BE2C (cell line): ENCODE results near the gene ABLIM2.

Experiments used
- DNase-seq: peaks from one replicate; pipeline ENCODE4 v3.0.0-alpha.2; 2020
- H3K27me3 ChIP-seq: fragments of 250-450 bp; sonication (Bioruptor Pico); 2 replicates; pipeline ENCODE4 v1.5.1; 2020; ENCODE audit warnings: mild to moderate bottlenecking
- H3K36me3 ChIP-seq: fragments of 250-450 bp; sonication (Bioruptor Pico); 2 replicates; pipeline ENCODE4 v1.5.1; 2020; ENCODE audit warnings: mild to moderate bottlenecking
- H3K4me1 ChIP-seq: fragments of 250-450 bp; sonication (Bioruptor Pico); 2 replicates; pipeline ENCODE4 v1.5.1; 2020
- H3K4me3 ChIP-seq: 2 replicates; pipeline ENCODE4 v1.5.1; 2011; ENCODE audit warnings: low read depth, low read length
- H3K9me3 ChIP-seq: fragments of 250-450 bp; sonication (Bioruptor Pico); 2 replicates; pipeline ENCODE4 v1.5.1; 2020
- CTCF ChIP-seq: IDR thresholded peaks from 2 replicates; pipeline ENCODE4 v1.5.1; 2012; ENCODE audit warnings: mild to moderate bottlenecking, low read depth, low read length

ABLIM2 gene

GRCh38 chr4:7964459-7964858 lies 194.2 kb downstream of the ABLIM2 start:
- Histone ChIP-seq H3K4me3 (no peak overlapping the region), H3K4me1 (peaks cover 11% of the 10 kb centered on the region)
- no peak for DNase-seq

GRCh38 chr4:7963691-7964090 lies 194.9 kb downstream of the ABLIM2 start:
- no peak for TF ChIP-seq CTCF
- H3K27me3 ChIP-seq: no peaks in the 10 kb centered on the region
- H3K36me3 ChIP-seq: no peaks in the 10 kb centered on the region
- DNase-seq: no peak
- H3K4me1 ChIP-seq: peaks cover 11% of the 10 kb centered on the region
- H3K4me3 ChIP-seq: no peak overlapping the region
- H3K9me3 ChIP-seq: no peaks in the 10 kb centered on the region

More at GRCh38 chr4:7964459-7964858, 194.2 kb downstream of the ABLIM2 start:
- Histone ChIP-seq H3K36me3 (no peaks in the 10 kb centered on the region), H3K27me3 (no peaks in the 10 kb centered on the region), H3K9me3 (no peaks in the 10 kb centered on the region)
- TF ChIP-seq CTCF: peak; percentile 4; the same call in 1 of the 2 replicates

GRCh38 chr4:7962609-7963508 lies 195.8 kb downstream of the ABLIM2 start:
- Histone ChIP-seq H3K4me1 (peaks cover 11% of the 10 kb centered on the region), H3K9me3 (no peaks in the 10 kb centered on the region), H3K4me3 (no peak overlapping the region), H3K36me3 (no peaks in the 10 kb centered on the region), H3K27me3 (no peaks in the 10 kb centered on the region)
- TF ChIP-seq CTCF: no peak
- DNase-seq: no peak

GRCh38 chr4:7960790-7961655 lies 197.6 kb downstream of the ABLIM2 start:
- TF ChIP-seq CTCF: no peak
- Histone ChIP-seq H3K36me3 (no peaks in the 10 kb centered on the region), H3K4me3 (no peak overlapping the region), H3K4me1 (peaks cover 24% of the 10 kb centered on the region), H3K9me3 (no peaks in the 10 kb centered on the region), H3K27me3 (no peaks in the 10 kb centered on the region)
- no peak for DNase-seq

GRCh38 chr4:7960017-7960789 lies 198.4 kb downstream of the ABLIM2 start:
- DNase-seq: no peak
- TF ChIP-seq CTCF: no peak
- H3K9me3 ChIP-seq: no peaks in the 10 kb centered on the region; the same call in 1 of the 2 replicates
- H3K27me3 ChIP-seq: no peaks in the 10 kb centered on the region
- H3K36me3 ChIP-seq: no peaks in the 10 kb centered on the region
- H3K4me3 ChIP-seq: no peak overlapping the region
- peaks cover 23% of the 10 kb centered on the region for H3K4me1 ChIP-seq
